ENCODE data around the gene OAS3. TPM values are rescaled to one million over a fixed set of nuclear protein-coding genes. Genes with fewer than 3 reads are reported as not detected.

The OAS3 gene
- total RNA-seq, 1 experiment from 2014 or later: 42.6 TPM

DNA sequence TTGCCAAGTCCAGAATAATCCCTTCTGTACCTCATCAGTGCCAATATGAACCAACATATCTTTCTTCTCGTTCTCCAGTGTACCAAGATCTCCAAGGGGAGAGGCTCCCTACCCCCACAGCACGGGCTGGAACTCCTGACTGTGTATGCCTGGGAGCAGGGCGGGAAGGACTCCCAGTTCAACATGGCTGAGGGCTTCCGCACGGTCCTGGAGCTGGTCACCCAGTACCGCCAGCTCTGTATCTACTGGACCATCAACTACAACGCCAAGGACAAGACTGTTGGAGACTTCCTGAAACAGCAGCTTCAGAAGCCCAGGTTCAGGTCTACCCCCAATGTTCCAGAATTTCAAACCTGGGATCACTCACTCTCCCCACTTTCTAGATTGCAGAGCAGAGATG, 29.6 kb downstream of the OAS3 start:
- no TSS peak for BruUV-seq (replicated peaks)
- intact Hi-C loops (cut with micrococcal nuclease; ENCODE audit: unreplicated experiment): no loop called here
- no peak overlapping the region for H3K27ac ChIP-seq (ENCODE audit: low read depth, low read length, poor library complexity, severe bottlenecking)
- POLR2A ChIA-PET (ENCODE audit: low non-redundant PET): no interaction called here
- no peaks in the 10 kb centered on the region for H3K9me3 ChIP-seq (ENCODE audit: low read depth, low read length, poor library complexity, severe bottlenecking)
- CTCF ChIA-PET: no interaction called here
- no peaks in the 10 kb centered on the region for H3K27me3 ChIP-seq (replicated peaks; ENCODE audit: insufficient read depth, low read depth, low read length, poor library complexity)
- no peak for DNase-seq (ENCODE audit: low spot score)
- no peak overlapping the region for H3K4me3 ChIP-seq (ENCODE audit: low read depth, low read length, poor library complexity, severe bottlenecking)
- TF ChIP-seq EZH2 (IDR thresholded peaks at IDR 0.05; ENCODE audit: borderline replicate concordance, low read depth, low read length, poor library complexity, severe bottlenecking): no peak
- TF ChIP-seq, protein P1, sequence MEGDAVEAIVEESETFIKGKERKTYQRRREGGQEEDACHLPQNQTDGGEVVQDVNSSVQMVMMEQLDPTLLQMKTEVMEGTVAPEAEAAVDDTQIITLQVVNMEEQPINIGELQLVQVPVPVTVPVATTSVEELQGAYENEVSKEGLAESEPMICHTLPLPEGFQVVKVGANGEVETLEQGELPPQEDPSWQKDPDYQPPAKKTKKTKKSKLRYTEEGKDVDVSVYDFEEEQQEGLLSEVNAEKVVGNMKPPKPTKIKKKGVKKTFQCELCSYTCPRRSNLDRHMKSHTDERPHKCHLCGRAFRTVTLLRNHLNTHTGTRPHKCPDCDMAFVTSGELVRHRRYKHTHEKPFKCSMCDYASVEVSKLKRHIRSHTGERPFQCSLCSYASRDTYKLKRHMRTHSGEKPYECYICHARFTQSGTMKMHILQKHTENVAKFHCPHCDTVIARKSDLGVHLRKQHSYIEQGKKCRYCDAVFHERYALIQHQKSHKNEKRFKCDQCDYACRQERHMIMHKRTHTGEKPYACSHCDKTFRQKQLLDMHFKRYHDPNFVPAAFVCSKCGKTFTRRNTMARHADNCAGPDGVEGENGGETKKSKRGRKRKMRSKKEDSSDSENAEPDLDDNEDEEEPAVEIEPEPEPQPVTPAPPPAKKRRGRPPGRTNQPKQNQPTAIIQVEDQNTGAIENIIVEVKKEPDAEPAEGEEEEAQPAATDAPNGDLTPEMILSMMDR (conservative IDR thresholded peaks at IDR 0.05; ENCODE audit: low read depth, low read length): no peak
- no peaks in the 10 kb centered on the region for H3K4me1 ChIP-seq (ENCODE audit: insufficient read depth, low read length, poor library complexity, severe bottlenecking)
- H3K36me3 ChIP-seq (ENCODE audit: insufficient read depth, low read length, poor library complexity, severe bottlenecking): no peaks in the 10 kb centered on the region

DNA sequence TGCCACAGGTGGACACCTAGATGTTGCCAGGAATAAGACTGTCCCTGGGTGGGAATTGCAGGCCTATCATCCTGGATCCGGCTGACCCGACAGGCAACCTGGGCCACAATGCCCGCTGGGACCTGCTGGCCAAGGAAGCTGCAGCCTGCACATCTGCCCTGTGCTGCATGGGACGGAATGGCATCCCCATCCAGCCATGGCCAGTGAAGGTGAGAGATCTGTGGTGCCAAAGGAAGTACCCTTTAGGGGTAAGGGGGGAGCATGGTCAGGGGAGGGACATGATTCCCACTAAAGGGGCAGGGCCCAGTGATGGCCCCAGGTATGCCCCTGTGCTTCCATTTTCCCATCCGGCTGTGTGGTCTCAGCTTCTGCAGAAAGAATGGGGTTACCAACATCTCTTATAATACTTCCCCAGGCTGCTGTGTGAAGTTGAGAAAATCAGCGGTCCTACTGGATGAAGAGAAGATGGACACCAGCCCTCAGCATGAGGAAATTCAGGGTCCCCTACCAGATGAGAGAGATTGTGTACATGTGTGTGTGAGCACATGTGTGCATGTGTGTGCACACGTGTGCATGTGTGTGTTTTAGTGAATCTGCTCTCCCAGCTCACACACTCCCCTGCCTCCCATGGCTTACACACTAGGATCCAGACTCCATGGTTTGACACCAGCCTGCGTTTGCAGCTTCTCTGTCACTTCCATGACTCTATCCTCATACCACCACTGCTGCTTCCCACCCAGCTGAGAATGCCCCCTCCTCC, 31.5 kb downstream of the OAS3 start:
- no peak for DNase-seq (ENCODE audit: low spot score)
- intact Hi-C loops (cut with micrococcal nuclease; ENCODE audit: unreplicated experiment): no loop called here
- H3K27ac ChIP-seq (ENCODE audit: low read depth, low read length, poor library complexity, severe bottlenecking): no peak overlapping the region
- H3K4me3 ChIP-seq (ENCODE audit: low read depth, low read length, poor library complexity, severe bottlenecking): no peak overlapping the region
- BruUV-seq (replicated peaks): no TSS peak
- POLR2A ChIA-PET (ENCODE audit: low non-redundant PET): no interaction called here
- H3K9me3 ChIP-seq (ENCODE audit: low read depth, low read length, poor library complexity, severe bottlenecking): no peaks in the 10 kb centered on the region
- no peaks in the 10 kb centered on the region for H3K27me3 ChIP-seq (replicated peaks; ENCODE audit: insufficient read depth, low read depth, low read length, poor library complexity)
- CTCF ChIA-PET: no interaction called here
- H3K36me3 ChIP-seq (ENCODE audit: insufficient read depth, low read length, poor library complexity, severe bottlenecking): no peaks in the 10 kb centered on the region
- TF ChIP-seq, protein P1 (conservative IDR thresholded peaks at IDR 0.05; ENCODE audit: low read depth, low read length): no peak
- TF ChIP-seq EZH2 (IDR thresholded peaks at IDR 0.05; ENCODE audit: borderline replicate concordance, low read depth, low read length, poor library complexity, severe bottlenecking): no peak
- H3K4me1 ChIP-seq (ENCODE audit: insufficient read depth, low read length, poor library complexity, severe bottlenecking): no peaks in the 10 kb centered on the region

DNA sequence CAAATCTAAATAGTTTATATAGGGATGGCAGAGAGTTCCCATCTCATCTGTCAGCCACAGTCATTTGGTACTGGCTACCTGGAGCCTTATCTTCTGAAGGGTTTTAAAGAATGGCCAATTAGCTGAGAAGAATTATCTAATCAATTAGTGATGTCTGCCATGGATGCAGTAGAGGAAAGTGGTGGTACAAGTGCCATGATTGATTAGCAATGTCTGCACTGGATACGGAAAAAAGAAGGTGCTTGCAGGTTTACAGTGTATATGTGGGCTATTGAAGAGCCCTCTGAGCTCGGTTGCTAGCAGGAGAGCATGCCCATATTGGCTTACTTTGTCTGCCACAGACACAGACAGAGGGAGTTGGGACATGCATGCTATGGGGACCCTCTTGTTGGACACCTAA, 32.1 kb downstream of the OAS3 start:
- Histone ChIP-seq H3K36me3 (ENCODE audit: insufficient read depth, low read length, poor library complexity, severe bottlenecking) (no peaks in the 10 kb centered on the region), H3K4me1 (ENCODE audit: insufficient read depth, low read length, poor library complexity, severe bottlenecking) (no peaks in the 10 kb centered on the region), H3K4me3 (ENCODE audit: low read depth, low read length, poor library complexity, severe bottlenecking) (no peak overlapping the region), H3K9me3 (ENCODE audit: low read depth, low read length, poor library complexity, severe bottlenecking) (no peaks in the 10 kb centered on the region), H3K27ac (ENCODE audit: low read depth, low read length, poor library complexity, severe bottlenecking) (no peak overlapping the region), H3K27me3 (replicated peaks; ENCODE audit: insufficient read depth, low read depth, low read length, poor library complexity) (no peaks in the 10 kb centered on the region)
- intact Hi-C loops (cut with micrococcal nuclease; ENCODE audit: unreplicated experiment): no loop called here
- no peak for DNase-seq (ENCODE audit: low spot score)
- BruUV-seq (replicated peaks): no TSS peak
- TF ChIP-seq, protein P1 (conservative IDR thresholded peaks at IDR 0.05; ENCODE audit: low read depth, low read length): no peak
- no peak for TF ChIP-seq EZH2 (IDR thresholded peaks at IDR 0.05; ENCODE audit: borderline replicate concordance, low read depth, low read length, poor library complexity, severe bottlenecking)
- POLR2A ChIA-PET (ENCODE audit: low non-redundant PET): no interaction called here
- CTCF ChIA-PET: no interaction called here
